Measurements from ENCODE around the gene INPP5E. TPM values are rescaled to one million over a fixed set of nuclear protein-coding genes. Genes with fewer than 3 reads are reported as not detected.

INPP5E gene
- total and polyA plus RNA-seq, 10 of the 15 experiments (the other 5 are each of a cell fraction or from before 2014, with no cell fraction given) = 0.24 to 16.0 (median 5.3) TPM

- no peak for TF ChIP-seq PAX5 (IDR thresholded peaks at IDR 0.05; ENCODE audit: borderline replicate concordance, low read depth, low read length)
- peak; percentile 88 for TF ChIP-seq ELK1 (IDR thresholded peaks at IDR 0.05; ENCODE audit: low read depth, low read length)
Measured at GRCh38 chr9:136410500-136411287, 29.0 kb downstream of the INPP5E start, which contains the start of the genes ENTR1 and PMPCA (continued).

- Histone ChIP-seq H3K79me2 (ENCODE audit: control insufficient read depth, insufficient read depth, low read length) (peaks cover 55% of the 10 kb centered on the region), H3K36me3 (ENCODE audit: control insufficient read depth in 2 of 2, insufficient read depth in 2 of 2, low read length in 1 of 2) (peaks cover 14 to 24% of the 10 kb centered on the region in 2 experiments; a peak in 3 of 4 replicates), H3K4me3 (peak overlapping the region; percentile 81), H3K27me3 (replicated peaks in 1 of 2; ENCODE audit: control insufficient read depth in 2 of 2, insufficient read depth in 2 of 2, low read length in 1 of 2) (no peaks in the 10 kb centered on the region), H4K20me1 (ENCODE audit: control insufficient read depth, insufficient read depth) (no peaks in the 10 kb centered on the region), H2AFZ (ENCODE audit: control insufficient read depth, low read depth, low read length) (peak overlapping the region; percentile 47), H3K9me3 (replicated peaks; ENCODE audit: control insufficient read depth, insufficient read depth, low read length) (no peaks in the 10 kb centered on the region), H3K9ac (ENCODE audit: control insufficient read depth, insufficient read depth, low read length) (peak overlapping the region; percentile 97), H3K4me2 (ENCODE audit: control insufficient read depth, insufficient read depth) (peak overlapping the region; percentile 99), H3K4me1 (ENCODE audit: control insufficient read depth, insufficient read depth, low read length) (peaks cover 25% of the 10 kb centered on the region), H3K27ac (ENCODE audit: control insufficient read depth, insufficient read depth) (peak overlapping the region; percentile 93)
- WGBS (ENCODE audit: insufficient coverage, insufficient replicate concordance, low lambda C conversion rate, missing lambda C conversion rate) = 1% methylated on average over 47 of the region's 71 CpGs
- POLR2A ChIA-PET = interaction anchor here (0.7 to 1.9 kb wide), 7 partner anchors 9 to 660 kb away, joined by 3 to 11 read pairs (median 4); partner anchors contain the start of genes SAPCD2 and SNAPC4
- DNase-seq (ENCODE audit: low read depth, low spot score) (no peak), FAIRE-seq (no peak), ATAC-seq (peak; percentile 59)
- RAD21 ChIA-PET (ENCODE audit: unreplicated experiment) = interaction anchor here (1.2 kb wide), 1 partner anchor 8 kb away, joined by 3 read pairs; no protein-coding TSS in a partner anchor
- CTCF ChIA-PET = interaction anchor here (0.6 to 2.0 kb wide), 5 partner anchors 9 to 350 kb away, joined by 3 to 21 read pairs (median 5); no protein-coding TSS in a partner anchor
- intact Hi-C loops (cut with micrococcal nuclease; ENCODE audit: unreplicated experiment) = loop anchor here (2.0 kb wide), 1 partner anchor 73 kb away; the partner anchor contains the start of gene SEC16A
- BruUV-seq (replicated peaks) = TSS peak; percentile 68
- in situ Hi-C loops (cut with MboI) = no loop called here
- SMC1A ChIA-PET (ENCODE audit: uncharacterized antibody, unreplicated experiment) = interaction anchor here (0.8 to 1.4 kb wide), 3 partner anchors 9 to 215 kb away, joined by 3 to 4 read pairs (median 3); no protein-coding TSS in a partner anchor
- TF ChIP-seq MEF2A (IDR thresholded peaks at IDR 0.05; ENCODE audit: insufficient read depth, low read depth, low read length) = no peak
- TF ChIP-seq POLR2A (IDR thresholded peaks at IDR 0.05; ENCODE audit: low read depth, low read length) = peak; percentile 67
- no peak for TF ChIP-seq TCF3 (IDR thresholded peaks at IDR 0.05; ENCODE audit: borderline replicate concordance, insufficient read depth, low read depth, low read length)
- peak; percentile 90 for TF ChIP-seq MXI1 (IDR thresholded peaks at IDR 0.05; ENCODE audit: low read depth, low read length)
- no peak for TF ChIP-seq JUNB (IDR thresholded peaks at IDR 0.05)
- TF ChIP-seq IRF4 (IDR thresholded peaks at IDR 0.05; ENCODE audit: low read depth, low read length) = no peak
- 0 out of 2 replicates have a peak, but pooled peaks have one; percentile 18 for TF ChIP-seq PML (IDR thresholded peaks at IDR 0.05; ENCODE audit: low read length)
- no peak for TF ChIP-seq IRF3 (IDR thresholded peaks at IDR 0.05)
- peak; percentile 45 for TF ChIP-seq SMARCA5 (IDR thresholded peaks at IDR 0.05)
- no peak for TF ChIP-seq PBX3 (IDR thresholded peaks at IDR 0.05; ENCODE audit: insufficient replicate concordance, low read depth, low read length)
- TF ChIP-seq MEF2B (IDR thresholded peaks at IDR 0.05; ENCODE audit: partially characterized antibody, poor library complexity, severe bottlenecking) = no peak
- TF ChIP-seq IKZF1 (conservative IDR thresholded peaks at IDR 0.05) = peak; percentile 42; the same call in 1 of the 2 replicates
- TF ChIP-seq STAT1 (conservative IDR thresholded peaks at IDR 0.05) = no peak
- peak; percentile 26 to 46; a peak in 2 of 4 replicates for TF ChIP-seq BHLHE40 (IDR thresholded peaks at IDR 0.05; ENCODE audit: borderline replicate concordance in 1 of 2, low read depth in 2 of 2, low read length in 1 of 2)
- peak; percentile 68; the same call in 1 of the 2 replicates for TF ChIP-seq SMAD5 (IDR thresholded peaks at IDR 0.05; ENCODE audit: low read depth)
Measured at GRCh38 chr9:136409557-136410455, 29.8 kb downstream of the INPP5E start.

Measured in GM12878 (cell line).